Activated naive CD4-positive, alpha-beta T cell treated with anti-CD3 and anti-CD28 coated beads, Interleukin-2, amount 10 ng/mL, durations not matched to agents 7 days and 5 days (primary cell): ENCODE measurements around the gene ARRB2.

Experiments used
- CTCF ChIA-PET: fragments of 350-600 bp; sonication (Branson Sonifier 250); formaldehyde crosslinking; loops from one replicate; lab custom pipeline; 2021; ENCODE audit warnings: antibody characterized with exemption; lab: Charles Lee
- DNase-seq: peaks from one replicate; pipeline ENCODE4 v3.0.0-alpha.2; 2020
- H3K27ac Mint-ChIP-seq: one replicate; pipeline ENCODE4 v1.8.0; 2021; ENCODE audit warnings: mild to moderate bottlenecking, moderate library complexity, mixed read lengths
- H3K27me3 Mint-ChIP-seq: one replicate; pipeline ENCODE4 v1.8.0; 2021; ENCODE audit warnings: mild to moderate bottlenecking, mixed read lengths
- H3K36me3 Mint-ChIP-seq: one replicate; pipeline ENCODE4 v1.8.0; 2021; ENCODE audit warnings: mixed read lengths
- H3K4me1 Mint-ChIP-seq: one replicate; pipeline ENCODE4 v1.8.0; 2021; ENCODE audit warnings: mixed read lengths
- H3K4me3 Mint-ChIP-seq: one replicate; pipeline ENCODE4 v1.8.0; 2021; ENCODE audit warnings: mild to moderate bottlenecking, moderate library complexity, mixed read lengths
- H3K9me3 Mint-ChIP-seq: one replicate; pipeline ENCODE4 v1.8.0; 2021; ENCODE audit warnings: mixed read lengths

Gene ARRB2

DNA sequence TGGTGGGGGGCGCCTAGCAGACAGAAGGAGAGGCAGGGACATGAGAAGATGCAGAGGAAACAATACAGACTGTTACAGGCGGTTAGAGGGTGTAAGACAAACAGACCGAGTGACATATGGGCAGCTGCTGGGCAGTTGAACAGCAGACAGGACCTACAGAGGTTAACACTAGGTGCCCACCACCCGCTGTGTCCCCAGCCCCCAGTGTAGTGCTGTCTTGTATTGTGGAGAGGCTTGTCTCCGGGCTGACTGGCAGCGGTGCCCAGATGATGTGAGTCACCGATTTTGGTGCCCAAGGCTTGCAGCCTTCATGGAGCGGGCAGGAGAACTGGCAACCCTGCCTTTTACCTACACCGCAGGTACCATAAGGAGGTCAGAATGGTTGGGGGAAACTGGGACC, 31.7 kb downstream of the ARRB2 start:
- peaks cover 90% of the 10 kb centered on the region for H3K27me3 Mint-ChIP-seq
- H3K36me3 Mint-ChIP-seq, result no peaks in the 10 kb centered on the region
- H3K27ac Mint-ChIP-seq, result peak overlapping the region; percentile 43
- DNase-seq, result no peak
- CTCF ChIA-PET, result no interaction called here
- H3K4me3 Mint-ChIP-seq, result peak overlapping the region; percentile 9
- peaks cover 23% of the 10 kb centered on the region for H3K4me1 Mint-ChIP-seq
- no peaks in the 10 kb centered on the region for H3K9me3 Mint-ChIP-seq

DNA sequence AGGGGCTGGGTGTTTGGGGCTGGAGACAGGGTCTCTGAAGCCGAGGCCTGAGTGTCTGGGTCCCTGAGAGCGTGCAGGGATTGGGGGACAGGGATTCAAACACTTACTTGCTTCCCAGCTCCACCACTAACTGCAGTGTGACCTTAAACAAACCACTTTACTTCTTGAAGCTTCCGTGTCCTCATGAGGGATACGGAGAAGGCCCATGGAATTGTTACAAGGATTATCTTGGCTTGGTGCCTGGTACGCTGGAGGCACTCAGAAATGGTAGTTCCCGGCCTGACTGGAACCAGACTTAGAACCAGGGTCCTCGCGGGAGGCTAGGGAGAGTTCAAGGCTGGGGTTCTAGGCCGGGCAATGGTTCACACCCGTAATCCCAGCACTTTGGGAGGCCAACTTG, 32.2 kb downstream of the ARRB2 start:
- Mint-ChIP-seq H3K4me1 (peaks cover 27% of the 10 kb centered on the region), H3K27me3 (peaks cover 85% of the 10 kb centered on the region), H3K9me3 (no peaks in the 10 kb centered on the region), H3K4me3 (no peak overlapping the region), H3K36me3 (no peaks in the 10 kb centered on the region), H3K27ac (no peak overlapping the region)
- DNase-seq, result no peak
- CTCF ChIA-PET, result no interaction called here

DNA sequence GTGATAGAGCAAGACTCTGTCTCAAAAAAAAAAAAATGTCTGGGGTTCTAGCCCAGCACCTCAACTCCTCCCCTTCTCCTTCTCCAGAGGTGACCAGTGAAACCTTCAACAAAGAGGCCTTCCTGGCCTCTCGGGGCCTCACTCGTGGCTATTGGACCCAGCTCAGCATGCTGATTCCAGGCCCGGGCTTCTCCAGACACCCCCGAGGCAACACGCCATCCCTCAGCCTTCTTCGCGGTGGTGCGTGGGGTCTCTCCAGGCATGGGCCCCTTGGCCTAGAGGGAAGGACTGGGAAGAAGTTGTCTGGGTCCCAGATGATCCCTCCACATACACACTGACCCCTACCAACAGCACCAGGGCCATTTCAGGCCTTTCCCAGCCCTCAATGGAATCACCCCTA, 32.8 kb downstream of the ARRB2 start:
- CTCF ChIA-PET, result interaction anchor here (1.2 kb wide), 1 partner anchor 176 kb away, joined by 3 read pairs; no protein-coding TSS in a partner anchor
- no peak for DNase-seq
- H3K27ac Mint-ChIP-seq, result no peak overlapping the region
- no peaks in the 10 kb centered on the region for H3K36me3 Mint-ChIP-seq
- H3K27me3 Mint-ChIP-seq, result peaks cover 84% of the 10 kb centered on the region
- H3K4me3 Mint-ChIP-seq, result no peak overlapping the region
- no peaks in the 10 kb centered on the region for H3K9me3 Mint-ChIP-seq
- peaks cover 30% of the 10 kb centered on the region for H3K4me1 Mint-ChIP-seq

DNA sequence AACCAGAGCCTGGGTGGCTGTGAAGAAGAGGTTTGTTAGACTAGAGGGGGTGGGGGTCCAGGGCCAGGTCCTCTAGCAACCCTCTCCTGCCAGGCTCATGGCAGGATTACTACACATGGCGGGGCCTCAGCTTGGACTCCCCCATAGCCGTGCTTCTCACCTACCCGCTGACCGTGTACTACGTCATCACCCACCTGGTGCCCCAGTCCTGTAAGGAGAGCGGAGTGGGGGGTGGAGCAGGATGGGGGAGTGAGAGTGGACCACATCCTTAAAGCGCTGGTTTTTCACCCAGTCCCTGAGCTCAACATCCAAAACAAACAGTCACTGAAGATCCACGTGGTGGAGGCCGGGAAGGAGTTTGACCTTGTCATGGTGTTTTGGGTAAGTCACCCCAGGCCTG, 33.5 kb downstream of the ARRB2 start:
- H3K27me3 Mint-ChIP-seq, result peaks cover 82% of the 10 kb centered on the region
- CTCF ChIA-PET, result interaction anchor here (1.2 kb wide), 1 partner anchor 177 kb away, joined by 3 read pairs; no protein-coding TSS in a partner anchor
- H3K4me1 Mint-ChIP-seq, result peaks cover 30% of the 10 kb centered on the region
- H3K27ac Mint-ChIP-seq, result no peak overlapping the region
- H3K4me3 Mint-ChIP-seq, result no peak overlapping the region
- no peaks in the 10 kb centered on the region for H3K36me3 Mint-ChIP-seq
- H3K9me3 Mint-ChIP-seq, result no peaks in the 10 kb centered on the region
- no peak for DNase-seq

DNA sequence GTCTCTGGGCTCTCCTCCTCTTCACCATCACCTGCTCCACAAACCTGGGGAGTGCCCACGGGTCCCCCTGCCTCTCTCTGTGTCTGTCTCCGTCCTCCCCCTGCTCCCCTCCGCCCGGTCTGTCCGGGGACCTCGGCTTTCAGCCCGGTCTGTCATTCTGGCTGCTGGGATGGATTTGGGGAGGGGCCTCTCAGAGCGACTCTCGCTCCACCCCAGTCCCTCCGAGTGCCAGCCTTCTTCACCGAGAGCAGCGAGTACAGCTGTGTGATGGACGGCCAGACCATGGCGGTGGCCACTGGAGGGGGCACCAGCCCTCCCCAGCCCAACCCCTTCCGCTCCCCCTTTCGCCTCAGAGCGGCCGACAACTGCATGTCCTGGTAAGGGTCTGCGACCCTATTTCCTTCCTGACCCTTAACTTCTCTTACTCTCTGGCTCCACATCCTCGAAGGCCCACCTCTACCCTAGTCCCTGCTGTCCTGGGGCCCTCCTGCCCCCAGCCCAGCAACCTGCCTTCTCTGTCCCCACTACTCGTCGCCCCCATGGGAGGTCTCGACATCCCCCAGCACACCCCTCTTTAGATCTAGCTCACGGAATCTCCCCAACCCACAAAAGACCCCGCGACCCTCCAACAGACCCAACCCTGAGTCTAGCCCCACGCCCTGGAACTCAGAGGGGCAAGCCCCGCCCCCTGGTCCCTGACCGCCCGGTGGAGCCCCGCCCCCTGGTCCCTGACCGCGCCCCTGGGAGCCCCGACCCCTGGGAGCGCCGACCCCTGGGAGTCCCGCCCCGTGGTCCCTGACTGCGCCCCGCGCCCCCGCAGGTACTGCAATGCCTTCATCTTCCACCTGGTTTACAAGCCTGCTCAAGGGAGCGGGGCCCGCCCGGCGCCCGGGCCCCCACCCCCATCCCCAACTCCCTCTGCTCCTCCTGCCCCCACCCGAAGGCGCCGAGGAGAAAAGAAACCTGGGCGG, 34.9 kb downstream of the ARRB2 start:
- CTCF ChIA-PET, result no interaction called here
- Mint-ChIP-seq H3K27me3 (peaks cover 76% of the 10 kb centered on the region), H3K36me3 (no peaks in the 10 kb centered on the region), H3K4me1 (peaks cover 25% of the 10 kb centered on the region), H3K4me3 (no peak overlapping the region), H3K27ac (peak overlapping the region; percentile 16), H3K9me3 (no peaks in the 10 kb centered on the region)
- no peak for DNase-seq

DNA sequence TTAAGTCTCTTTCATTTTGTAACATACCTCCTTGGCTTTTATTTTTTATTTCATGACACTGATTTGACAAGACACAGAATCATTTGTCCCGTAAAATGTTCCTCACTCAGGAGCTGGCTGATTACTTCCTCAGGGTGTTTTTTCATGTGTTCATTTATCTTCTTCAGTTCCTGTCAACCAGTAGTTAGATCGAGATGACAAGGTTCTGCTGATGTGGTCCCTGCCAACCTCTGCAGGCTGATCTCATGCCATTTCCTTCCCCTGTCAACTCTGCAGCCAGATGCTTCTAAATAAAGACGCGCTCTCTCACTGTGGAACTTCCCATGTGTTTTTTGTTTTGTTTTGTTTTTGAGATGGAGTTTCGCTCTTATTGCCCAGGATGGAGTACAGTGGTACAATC, 37.4 kb downstream of the ARRB2 start:
- Mint-ChIP-seq H3K27me3 (peaks cover 76% of the 10 kb centered on the region), H3K9me3 (no peaks in the 10 kb centered on the region), H3K4me1 (peaks cover 23% of the 10 kb centered on the region), H3K36me3 (no peaks in the 10 kb centered on the region), H3K27ac (peak overlapping the region; percentile 79), H3K4me3 (peak overlapping the region; percentile 43)
- CTCF ChIA-PET, result no interaction called here
- peak; percentile 61 for DNase-seq

DNA sequence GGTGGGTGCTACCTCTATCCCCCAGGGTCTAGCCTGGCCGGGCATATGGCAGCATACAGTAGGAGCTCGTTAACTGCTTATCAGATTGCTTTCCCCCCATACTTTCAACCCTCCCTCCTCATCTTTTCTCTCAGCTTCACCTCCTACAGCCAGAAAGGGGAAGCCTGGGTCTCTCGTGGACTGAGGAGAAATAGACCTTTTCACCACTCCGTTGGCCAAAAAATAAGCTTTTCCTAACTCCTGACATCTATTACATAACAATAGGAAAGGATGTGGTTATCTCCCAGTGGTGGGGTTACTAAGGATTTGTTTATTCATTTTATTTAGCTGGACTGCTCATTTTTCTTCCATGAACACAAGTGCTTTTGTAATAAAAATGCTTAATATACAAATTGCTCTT, 38.3 kb downstream of the ARRB2 start:
- Mint-ChIP-seq H3K36me3 (no peaks in the 10 kb centered on the region), H3K27me3 (peaks cover 74% of the 10 kb centered on the region)

DNA sequence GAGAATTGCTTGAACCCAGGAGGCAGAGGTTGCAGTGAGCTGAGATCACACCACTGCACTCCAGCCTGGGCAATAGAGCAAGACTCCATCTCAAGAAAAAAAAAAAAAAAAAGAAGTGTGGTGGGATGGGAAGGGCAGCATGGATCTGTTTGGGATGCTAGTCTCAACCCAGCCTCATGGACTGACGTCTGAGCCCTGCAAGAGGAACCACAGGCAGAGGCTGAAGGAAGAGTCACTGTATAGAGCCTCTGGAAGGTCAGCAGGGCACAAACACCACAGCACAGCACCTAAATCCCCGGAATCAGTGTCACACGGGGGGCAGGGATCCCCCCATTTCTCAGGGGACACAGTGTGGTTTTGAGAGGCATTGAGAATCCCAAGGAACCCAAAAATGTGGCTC, 40.2 kb downstream of the ARRB2 start:
- no peak overlapping the region for H3K27ac Mint-ChIP-seq
- CTCF ChIA-PET, result no interaction called here
- no peaks in the 10 kb centered on the region for H3K9me3 Mint-ChIP-seq
- no peak overlapping the region for H3K4me3 Mint-ChIP-seq
- H3K4me1 Mint-ChIP-seq, result peaks cover 23% of the 10 kb centered on the region
- H3K36me3 Mint-ChIP-seq, result no peaks in the 10 kb centered on the region
- DNase-seq, result no peak
- H3K27me3 Mint-ChIP-seq, result peaks cover 72% of the 10 kb centered on the region

More for the DNA sequence above, 38.3 kb downstream of the ARRB2 start:
- CTCF ChIA-PET, result interaction anchor here (0.9 kb wide), 1 partner anchor 41 kb away, joined by 4 read pairs; no protein-coding TSS in a partner anchor
- no peak for DNase-seq
- Mint-ChIP-seq H3K27ac (no peak overlapping the region), H3K4me1 (peaks cover 23% of the 10 kb centered on the region), H3K4me3 (no peak overlapping the region), H3K9me3 (no peaks in the 10 kb centered on the region)

DNA sequence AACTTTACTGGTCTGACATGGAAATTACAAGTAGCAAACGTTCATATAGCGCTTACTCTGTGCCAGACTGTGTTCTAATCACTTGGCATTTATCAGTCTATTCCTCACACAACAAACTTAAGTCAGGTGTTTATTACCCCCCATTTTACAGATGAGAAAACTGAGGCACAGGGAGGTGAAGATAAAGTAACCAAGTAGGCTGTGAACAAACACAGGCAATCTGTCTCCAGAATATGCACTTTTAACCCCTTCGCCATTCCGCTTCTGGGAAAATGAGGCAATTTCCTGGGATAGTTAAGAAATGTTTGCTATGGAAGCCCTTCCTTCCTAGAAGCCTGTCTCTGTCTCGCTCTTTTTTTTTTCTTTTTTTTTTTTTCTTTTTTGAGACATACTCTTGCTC, 41.5 kb downstream of the ARRB2 start:
- H3K4me3 Mint-ChIP-seq, result no peak overlapping the region
- H3K36me3 Mint-ChIP-seq, result no peaks in the 10 kb centered on the region
- H3K27me3 Mint-ChIP-seq, result peaks cover 65% of the 10 kb centered on the region
- no peaks in the 10 kb centered on the region for H3K9me3 Mint-ChIP-seq
- no peak for DNase-seq
- CTCF ChIA-PET, result no interaction called here
- no peak overlapping the region for H3K27ac Mint-ChIP-seq
- peaks cover 17% of the 10 kb centered on the region for H3K4me1 Mint-ChIP-seq

DNA sequence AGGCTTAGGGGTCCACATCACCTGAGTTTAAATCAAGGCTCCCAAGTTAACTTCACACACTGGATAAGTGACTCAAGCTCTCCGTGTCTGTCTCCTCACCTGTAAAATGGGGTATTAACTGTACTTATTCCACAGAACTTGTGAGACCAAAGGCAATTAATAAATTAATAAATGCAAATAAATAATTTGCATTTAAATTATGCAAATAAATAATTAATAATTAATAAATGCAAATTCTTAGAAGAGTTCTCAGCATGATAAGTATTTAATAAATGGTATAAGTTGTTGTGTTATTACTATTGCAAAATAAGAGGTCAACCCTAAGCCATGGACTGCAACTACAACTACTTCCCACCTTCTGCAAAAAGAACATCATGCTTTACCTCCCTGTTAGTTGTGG, 43.0 kb downstream of the ARRB2 start:
- H3K27ac Mint-ChIP-seq, result no peak overlapping the region
- no peak for DNase-seq
- peaks cover 68% of the 10 kb centered on the region for H3K27me3 Mint-ChIP-seq
- no peaks in the 10 kb centered on the region for H3K36me3 Mint-ChIP-seq
- CTCF ChIA-PET, result interaction anchor here (0.6 kb wide), 1 partner anchor 329 kb away, joined by 3 read pairs; no protein-coding TSS in a partner anchor
- no peaks in the 10 kb centered on the region for H3K9me3 Mint-ChIP-seq
- H3K4me1 Mint-ChIP-seq, result peaks cover 6% of the 10 kb centered on the region
- no peak overlapping the region for H3K4me3 Mint-ChIP-seq

DNA sequence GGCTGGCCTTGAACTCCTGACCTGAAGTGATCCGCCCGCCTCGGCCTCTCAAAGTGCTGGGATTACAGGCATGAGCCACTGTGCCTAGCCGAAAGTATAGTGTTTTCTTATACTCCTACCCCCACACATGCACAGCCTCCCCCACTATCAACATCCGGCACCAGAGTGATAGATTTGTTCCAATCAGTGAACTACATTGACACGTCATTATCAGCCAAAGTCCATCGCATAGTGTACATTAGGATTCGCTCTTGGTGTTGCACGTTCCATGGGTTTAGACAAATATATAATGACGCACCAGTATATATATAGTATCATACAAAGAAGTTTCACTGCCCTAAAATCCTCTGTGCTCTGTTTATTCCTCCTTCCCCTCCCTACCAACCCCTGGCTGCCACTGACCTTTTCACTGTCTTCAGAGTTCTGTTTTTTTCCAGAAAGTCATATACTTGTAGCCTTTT, 49.4 kb downstream of the ARRB2 start:
- CTCF ChIA-PET, result no interaction called here
- Mint-ChIP-seq H3K4me3 (no peak overlapping the region), H3K4me1 (no peaks in the 10 kb centered on the region), H3K27ac (no peak overlapping the region), H3K9me3 (no peaks in the 10 kb centered on the region), H3K27me3 (peaks cover 25% of the 10 kb centered on the region), H3K36me3 (no peaks in the 10 kb centered on the region)
- DNase-seq, result no peak

DNA sequence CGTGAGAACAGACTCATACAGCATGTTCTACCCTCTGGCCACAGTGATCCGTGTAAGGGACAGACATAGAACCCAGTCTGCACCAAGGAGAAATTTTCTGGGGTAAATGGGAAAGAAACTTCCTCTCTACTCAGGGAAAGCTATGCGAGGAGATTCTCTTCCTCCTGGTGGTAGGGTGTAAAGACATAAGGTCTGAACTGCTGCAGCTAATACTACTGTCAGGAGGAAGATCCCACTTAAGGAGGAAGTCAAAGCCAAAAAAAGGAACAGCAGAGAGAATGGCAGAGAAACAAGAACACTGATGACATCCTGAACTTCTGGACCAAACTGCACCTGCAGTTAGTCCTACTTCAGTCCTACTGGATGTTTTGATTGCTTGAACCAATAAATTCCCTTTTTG, 54.2 kb downstream of the ARRB2 start:
- CTCF ChIA-PET, result no interaction called here
- Mint-ChIP-seq H3K27ac (no peak overlapping the region), H3K36me3 (no peaks in the 10 kb centered on the region), H3K4me3 (no peak overlapping the region), H3K27me3 (peaks cover 27% of the 10 kb centered on the region), H3K9me3 (no peaks in the 10 kb centered on the region), H3K4me1 (no peaks in the 10 kb centered on the region)
- DNase-seq, result no peak

DNA sequence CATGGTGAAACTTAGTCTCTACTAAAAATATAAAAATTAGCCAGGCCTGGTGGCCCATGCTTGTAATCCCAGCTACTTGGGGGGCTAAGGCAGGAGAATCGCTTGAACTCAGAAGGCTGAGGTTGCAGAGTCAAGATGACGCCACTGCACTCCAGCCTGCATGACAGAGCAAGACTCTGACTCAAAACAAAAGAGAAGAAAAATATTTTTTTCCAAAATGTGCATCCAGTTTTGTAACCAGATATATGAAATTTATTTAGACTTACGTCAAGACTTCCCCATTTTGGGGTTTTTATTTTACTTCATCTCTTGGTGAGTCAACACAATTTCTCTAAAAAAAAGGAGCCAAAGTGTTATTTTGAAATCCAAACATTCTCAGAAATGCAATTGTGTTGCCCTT, 55.8 kb downstream of the ARRB2 start:
- H3K9me3 Mint-ChIP-seq, result no peaks in the 10 kb centered on the region
- peaks cover 4% of the 10 kb centered on the region for H3K4me1 Mint-ChIP-seq
- H3K27ac Mint-ChIP-seq, result no peak overlapping the region
- peaks cover 26% of the 10 kb centered on the region for H3K27me3 Mint-ChIP-seq
- H3K4me3 Mint-ChIP-seq, result no peak overlapping the region
- no peak for DNase-seq
- CTCF ChIA-PET, result no interaction called here
- H3K36me3 Mint-ChIP-seq, result no peaks in the 10 kb centered on the region

DNA sequence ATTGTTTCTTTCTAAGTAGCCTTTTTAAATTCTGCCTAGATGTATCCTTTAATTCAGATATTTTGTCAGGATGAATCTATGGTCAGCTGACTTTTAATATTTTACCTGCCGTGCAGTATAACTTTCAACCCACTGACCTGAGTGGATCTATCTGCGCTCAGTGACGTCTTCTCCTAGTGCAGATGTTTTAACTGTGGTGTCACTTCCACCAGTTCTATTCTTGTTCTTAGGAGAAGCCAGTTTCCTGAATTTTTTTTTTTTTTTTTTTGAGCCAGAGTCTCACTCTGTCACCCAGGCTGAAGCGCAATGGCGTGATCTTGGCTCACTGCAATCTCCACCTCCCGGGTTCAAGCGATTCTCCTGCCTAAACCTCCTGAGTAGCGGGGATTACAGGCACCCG, 56.3 kb downstream of the ARRB2 start:
- no peak overlapping the region for H3K4me3 Mint-ChIP-seq
- H3K27ac Mint-ChIP-seq, result no peak overlapping the region
- peaks cover 29% of the 10 kb centered on the region for H3K27me3 Mint-ChIP-seq
- CTCF ChIA-PET, result no interaction called here
- no peaks in the 10 kb centered on the region for H3K9me3 Mint-ChIP-seq
- peaks cover 9% of the 10 kb centered on the region for H3K4me1 Mint-ChIP-seq
- DNase-seq, result no peak
- H3K36me3 Mint-ChIP-seq, result no peaks in the 10 kb centered on the region

DNA sequence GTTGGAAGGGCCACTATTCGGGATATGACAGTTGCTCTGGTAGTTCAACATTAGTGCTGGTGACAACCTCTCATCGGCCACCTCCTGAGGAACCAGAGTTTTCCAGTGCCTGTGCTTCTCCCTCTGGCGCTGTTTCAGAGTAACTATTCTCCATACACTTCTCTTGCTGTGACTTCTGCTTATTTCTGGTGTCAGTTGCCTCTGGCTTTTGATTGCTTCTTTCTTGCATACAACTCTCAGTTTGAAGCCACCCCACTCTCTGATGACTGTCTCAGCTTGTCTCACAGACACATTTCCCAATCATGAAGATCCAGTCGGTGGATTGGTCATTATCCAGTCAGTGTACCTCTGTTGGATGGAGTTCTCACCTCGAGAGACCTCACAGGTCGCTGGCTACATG, 57.9 kb downstream of the ARRB2 start:
- Mint-ChIP-seq H3K36me3 (no peaks in the 10 kb centered on the region), H3K4me1 (peaks cover 16% of the 10 kb centered on the region), H3K27me3 (peaks cover 39% of the 10 kb centered on the region), H3K4me3 (no peak overlapping the region), H3K9me3 (no peaks in the 10 kb centered on the region), H3K27ac (no peak overlapping the region)
- CTCF ChIA-PET, result interaction anchor here (0.5 to 0.6 kb wide), 2 partner anchors 56 to 695 kb away, joined by 3 read pairs; no protein-coding TSS in a partner anchor
- DNase-seq, result no peak
